WTC11 (cell line): ENCODE data around the gene USP2. TPM values are rescaled to one million over a fixed set of nuclear protein-coding genes. Genes with fewer than 3 reads are reported as not detected.

Experiments used
- ATAC-seq: fragments of 200-7000 bp; cut with Tn5 transposase; 2 replicates; pipeline ENCODE4 v1.10.0; 2021; ENCODE audit warnings: mild to moderate bottlenecking, moderate library complexity
- CTCF ChIA-PET: fragments of 300-600 bp; sonication (Branson Sonifier 250); formaldehyde crosslinking; loops from one replicate; lab custom pipeline; 2021; ENCODE audit warnings: antibody characterized with exemption; lab: Charles Lee
- POLR2A ChIA-PET: fragments of 350-600 bp; sonication (Branson Sonifier 250); formaldehyde crosslinking; loops from one replicate; lab custom pipeline; 2021; ENCODE audit warnings: antibody characterized with exemption; lab: Charles Lee
- DNase-seq: peaks from one replicate; pipeline ENCODE4 v3.0.0; 2021; ENCODE audit warnings: low spot score
- H3K27ac Mint-ChIP-seq: 2 replicates; pipeline ENCODE4 v1.8.0; 2021; ENCODE audit warnings: mixed read lengths
- H3K27me3 Mint-ChIP-seq: 2 replicates; pipeline ENCODE4 v1.8.0; 2021; ENCODE audit warnings: low read depth, mild to moderate bottlenecking, moderate library complexity, mixed read lengths
- H3K36me3 Mint-ChIP-seq: 2 replicates; pipeline ENCODE4 v1.8.0; 2021; ENCODE audit warnings: mixed read lengths
- H3K4me1 Mint-ChIP-seq: 2 replicates; pipeline ENCODE4 v1.8.0; 2022; ENCODE audit warnings: mixed read lengths
- H3K4me3 Mint-ChIP-seq: 2 replicates; pipeline ENCODE4 v1.8.0; 2021; ENCODE audit warnings: mild to moderate bottlenecking, moderate library complexity, mixed read lengths
- H3K9me3 Mint-ChIP-seq: 2 replicates; pipeline ENCODE4 v1.8.0; 2021; ENCODE audit warnings: mixed read lengths
- ETV6 ChIP-seq: sonication (generic); formaldehyde crosslinking; IDR thresholded peaks from 2 replicates; pipeline ENCODE4 v1.8.1; 2022; ENCODE audit warnings: mild to moderate bottlenecking, missing genetic modification reagents
- NFATC4 ChIP-seq: fragments of 250-450 bp; sonication (Bioruptor Pico); IDR thresholded peaks from 2 replicates; pipeline ENCODE4 v1.9.0; 2021; ENCODE audit warnings: mild to moderate bottlenecking
- NR3C1 ChIP-seq: sonication (generic); formaldehyde crosslinking; conservative IDR thresholded peaks from 2 replicates; pipeline ENCODE4 v1.8.1; 2023; ENCODE audit warnings: low read depth, mild to moderate bottlenecking, missing genetic modification reagents
- RORB ChIP-seq: fragments of 250-450 bp; sonication (Bioruptor Pico); IDR thresholded peaks from 2 replicates; pipeline ENCODE4 v1.9.0; 2021; ENCODE audit warnings: mild to moderate bottlenecking
- SMAD4 ChIP-seq: sonication (generic); formaldehyde crosslinking; IDR thresholded peaks from 2 replicates; pipeline ENCODE4 v1.8.0; 2022; ENCODE audit warnings: mild to moderate bottlenecking, missing genetic modification reagents
- total RNA-seq: library from RNA; stranded (reverse); gene quantifications from 3 replicates; pipeline ENCODE4 v1.2.3, GENCODE V29; 2021
- TF ChIP-seq, protein P1 (sequence below): sonication (generic); formaldehyde crosslinking; IDR thresholded peaks from 2 replicates; pipeline ENCODE4 v1.8.0; 2022; ENCODE audit warnings: missing genetic modification reagents
- TF ChIP-seq, protein P2 (sequence below): fragments of 250-450 bp; sonication (Bioruptor Pico); IDR thresholded peaks from 2 replicates; pipeline ENCODE4 v2.1.2; 2022; ENCODE audit warnings: mild to moderate bottlenecking, moderate library complexity
- TF ChIP-seq, protein P3 (sequence below): sonication (generic); formaldehyde crosslinking; IDR thresholded peaks from 2 replicates; pipeline ENCODE4 v1.8.1; 2022; ENCODE audit warnings: mild to moderate bottlenecking, missing genetic modification reagents, moderate library complexity, borderline replicate concordance
- TF ChIP-seq, protein P4 (sequence below): sonication (generic); formaldehyde crosslinking; IDR thresholded peaks from 2 replicates; pipeline ENCODE4 v1.8.0; 2023; ENCODE audit warnings: missing genetic modification reagents, mild to moderate bottlenecking, borderline replicate concordance
- TF ChIP-seq, protein P5 (sequence below): fragments of 250-450 bp; sonication (Bioruptor Pico); IDR thresholded peaks from 2 replicates; pipeline ENCODE4 v1.9.0; 2021; ENCODE audit warnings: mild to moderate bottlenecking
- TF ChIP-seq, protein P6 (sequence below): sonication (generic); formaldehyde crosslinking; IDR thresholded peaks from 2 replicates; pipeline ENCODE4 v1.8.1; 2023; ENCODE audit warnings: mild to moderate bottlenecking, missing genetic modification reagents
- TF ChIP-seq, protein P7 (sequence below): sonication (generic); formaldehyde crosslinking; conservative IDR thresholded peaks from 2 replicates; pipeline ENCODE4 v1.8.1; 2023; ENCODE audit warnings: mild to moderate bottlenecking, low read depth, missing genetic modification reagents, moderate library complexity

Gene USP2
- total RNA-seq, 1 experiment from 2014 or later: 8.0 TPM

DNA sequence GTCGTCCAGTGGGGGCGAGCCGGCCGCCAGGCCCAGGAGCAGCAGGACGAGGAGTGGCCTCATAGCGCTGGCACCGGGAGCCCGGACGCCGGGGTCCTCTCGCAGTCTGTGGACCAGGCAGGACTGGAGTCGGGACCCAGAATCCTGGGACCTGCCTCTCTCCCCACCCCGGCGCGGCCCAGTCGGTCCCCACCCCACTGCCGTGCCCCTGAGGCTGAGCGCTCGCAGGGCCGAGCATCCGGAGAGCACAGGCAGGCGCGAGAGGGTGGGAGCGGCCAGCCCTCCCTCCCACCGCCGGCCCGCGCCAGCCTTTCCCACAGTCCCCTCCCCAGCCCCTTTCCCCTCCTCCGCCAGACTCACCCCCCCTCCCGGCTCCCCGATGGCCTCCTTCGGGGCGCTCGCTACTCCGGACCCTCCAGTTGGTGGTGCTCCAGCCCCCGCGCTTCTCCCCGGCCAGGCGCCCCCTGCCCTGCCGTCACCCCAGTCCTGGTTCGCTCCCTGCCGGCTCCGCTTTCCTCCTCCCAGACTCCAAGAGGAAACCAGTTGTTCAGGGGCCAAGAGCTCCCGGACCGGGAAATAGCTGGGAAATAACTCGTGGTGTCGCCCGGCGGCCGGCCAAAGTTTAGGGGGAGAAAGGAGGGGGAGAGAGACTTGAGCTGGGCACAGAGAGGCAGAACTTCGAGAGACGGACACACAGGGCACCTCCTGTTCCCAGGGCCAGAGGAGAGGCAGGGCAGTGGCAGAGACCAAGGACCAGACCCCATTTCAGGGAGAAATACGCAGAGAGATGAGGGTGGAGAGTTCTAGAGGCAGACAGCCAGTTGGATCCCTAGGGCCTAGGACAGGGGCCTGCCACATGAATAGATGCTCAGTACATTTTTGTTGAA, 40.9 kb downstream of the USP2 start, which contains the start of gene C1QTNF5:
C1QTNF5 (minus strand) TSS at position 549 of the 887 bp plus-strand sequence; CDS start at position 63, 486 bp downstream.
- H3K27ac Mint-ChIP-seq: no peak within 1 kb of the TSS
- H3K4me3 Mint-ChIP-seq: peak within 1 kb of the TSS; percentile 58
- TF ChIP-seq, protein P1, sequence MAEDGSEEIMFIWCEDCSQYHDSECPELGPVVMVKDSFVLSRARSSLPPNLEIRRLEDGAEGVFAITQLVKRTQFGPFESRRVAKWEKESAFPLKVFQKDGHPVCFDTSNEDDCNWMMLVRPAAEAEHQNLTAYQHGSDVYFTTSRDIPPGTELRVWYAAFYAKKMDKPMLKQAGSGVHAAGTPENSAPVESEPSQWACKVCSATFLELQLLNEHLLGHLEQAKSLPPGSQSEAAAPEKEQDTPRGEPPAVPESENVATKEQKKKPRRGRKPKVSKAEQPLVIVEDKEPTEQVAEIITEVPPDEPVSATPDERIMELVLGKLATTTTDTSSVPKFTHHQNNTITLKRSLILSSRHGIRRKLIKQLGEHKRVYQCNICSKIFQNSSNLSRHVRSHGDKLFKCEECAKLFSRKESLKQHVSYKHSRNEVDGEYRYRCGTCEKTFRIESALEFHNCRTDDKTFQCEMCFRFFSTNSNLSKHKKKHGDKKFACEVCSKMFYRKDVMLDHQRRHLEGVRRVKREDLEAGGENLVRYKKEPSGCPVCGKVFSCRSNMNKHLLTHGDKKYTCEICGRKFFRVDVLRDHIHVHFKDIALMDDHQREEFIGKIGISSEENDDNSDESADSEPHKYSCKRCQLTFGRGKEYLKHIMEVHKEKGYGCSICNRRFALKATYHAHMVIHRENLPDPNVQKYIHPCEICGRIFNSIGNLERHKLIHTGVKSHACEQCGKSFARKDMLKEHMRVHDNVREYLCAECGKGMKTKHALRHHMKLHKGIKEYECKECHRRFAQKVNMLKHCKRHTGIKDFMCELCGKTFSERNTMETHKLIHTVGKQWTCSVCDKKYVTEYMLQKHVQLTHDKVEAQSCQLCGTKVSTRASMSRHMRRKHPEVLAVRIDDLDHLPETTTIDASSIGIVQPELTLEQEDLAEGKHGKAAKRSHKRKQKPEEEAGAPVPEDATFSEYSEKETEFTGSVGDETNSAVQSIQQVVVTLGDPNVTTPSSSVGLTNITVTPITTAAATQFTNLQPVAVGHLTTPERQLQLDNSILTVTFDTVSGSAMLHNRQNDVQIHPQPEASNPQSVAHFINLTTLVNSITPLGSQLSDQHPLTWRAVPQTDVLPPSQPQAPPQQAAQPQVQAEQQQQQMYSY (CRISPR knock-in tag): 0 out of 2 replicates have a peak, but pooled peaks have one; percentile 2
- TF ChIP-seq, protein P2, sequence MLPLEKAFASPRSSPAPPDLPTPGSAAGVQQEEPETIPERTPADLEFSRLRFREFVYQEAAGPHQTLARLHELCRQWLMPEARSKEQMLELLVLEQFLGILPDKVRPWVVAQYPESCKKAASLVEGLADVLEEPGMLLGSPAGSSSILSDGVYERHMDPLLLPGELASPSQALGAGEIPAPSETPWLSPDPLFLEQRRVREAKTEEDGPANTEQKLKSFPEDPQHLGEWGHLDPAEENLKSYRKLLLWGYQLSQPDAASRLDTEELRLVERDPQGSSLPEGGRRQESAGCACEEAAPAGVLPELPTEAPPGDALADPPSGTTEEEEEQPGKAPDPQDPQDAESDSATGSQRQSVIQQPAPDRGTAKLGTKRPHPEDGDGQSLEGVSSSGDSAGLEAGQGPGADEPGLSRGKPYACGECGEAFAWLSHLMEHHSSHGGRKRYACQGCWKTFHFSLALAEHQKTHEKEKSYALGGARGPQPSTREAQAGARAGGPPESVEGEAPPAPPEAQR (CRISPR knock-in tag): no peak
- no peak for TF ChIP-seq NFATC4 (CRISPR knock-in tag)
- TF ChIP-seq NR3C1: 0 out of 2 replicates have a peak, but pooled peaks have one; percentile 0
- H3K9me3 Mint-ChIP-seq: no peaks in the 10 kb centered on the region
- ChIA-PET CTCF (interaction anchor here (0.6 to 10.4 kb wide), 45 partner anchors 8 to 379 kb away, joined by 3 to 387 read pairs (median 5); partner anchors contain the start of genes CBL, DPAGT1, HINFP and MCAM), POLR2A (interaction anchor here (1.3 to 3.9 kb wide), 3 partner anchors 24 to 134 kb away, joined by 3 to 35 read pairs (median 3); partner anchors contain the start of gene MCAM)
- ATAC-seq (peak; percentile 2; the same call in 1 of the 2 replicates), DNase-seq (peak; percentile 53)
- peaks cover 50% of the 10 kb centered on the region for H3K4me1 Mint-ChIP-seq
- H3K36me3 Mint-ChIP-seq: peaks cover 7% of the 10 kb centered on the region
- peaks cover 59% of the 10 kb centered on the region for H3K27me3 Mint-ChIP-seq

DNA sequence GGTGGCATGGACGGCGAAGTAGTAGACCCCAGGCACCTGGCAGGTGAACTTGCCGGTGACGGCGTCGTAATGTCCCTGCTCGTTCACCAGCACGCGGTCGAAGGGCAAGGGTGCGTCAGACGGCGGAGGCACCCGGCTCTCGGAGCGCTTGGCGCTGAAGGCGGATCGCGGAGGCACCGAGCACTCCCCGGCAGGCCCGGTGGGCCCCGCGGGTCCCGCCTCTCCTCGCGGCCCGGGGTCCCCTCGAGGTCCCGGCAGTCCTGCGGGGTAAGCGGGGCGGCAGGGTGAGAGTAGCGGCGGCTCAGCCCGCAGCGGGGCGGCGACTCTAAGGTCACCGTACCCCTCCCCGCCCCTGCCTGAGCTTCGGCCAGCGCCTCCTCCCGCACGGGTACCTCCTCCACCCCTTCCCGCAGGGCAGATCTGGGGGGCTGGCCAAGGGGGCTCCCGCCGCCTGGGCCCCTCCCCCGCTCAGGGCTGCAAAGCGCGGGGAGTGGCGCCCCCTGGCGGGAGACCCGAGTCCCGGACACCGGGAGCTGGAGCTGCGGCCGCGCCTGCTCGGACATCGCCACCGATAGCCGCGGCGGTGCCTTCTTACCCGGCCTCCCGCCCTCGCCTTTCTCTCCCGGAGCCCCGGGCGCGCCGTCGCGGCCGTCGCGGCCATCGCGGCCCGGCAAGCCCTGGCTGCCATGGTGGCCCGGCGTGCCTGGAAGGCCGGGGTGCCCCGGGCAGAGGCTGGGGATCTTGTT, 41.7 kb downstream of the USP2 start:
- Mint-ChIP-seq H3K4me3 (peak overlapping the region; percentile 100), H3K9me3 (no peaks in the 10 kb centered on the region), H3K36me3 (peaks cover 7% of the 10 kb centered on the region), H3K27ac (no peak overlapping the region), H3K27me3 (peaks cover 53% of the 10 kb centered on the region), H3K4me1 (peaks cover 52% of the 10 kb centered on the region)
- DNase-seq: peak; percentile 85
- POLR2A ChIA-PET: interaction anchor here (1.3 to 3.9 kb wide), 2 partner anchors 23 to 135 kb away, joined by 3 to 35 read pairs; partner anchors contain the start of gene MCAM
- ATAC-seq: peak; percentile 12
- CTCF ChIA-PET: interaction anchor here (0.5 to 10.4 kb wide), 43 partner anchors 8 to 378 kb away, joined by 3 to 387 read pairs (median 5); partner anchors contain the start of genes CBL, DPAGT1, HINFP and MCAM
- TF ChIP-seq ETV6 (CRISPR knock-in tag): peak; percentile 53; the same call in 1 of the 2 replicates
- TF ChIP-seq RORB: no peak
- 0 out of 2 replicates have a peak, but pooled peaks have one; percentile 47 for TF ChIP-seq SMAD4
- TF ChIP-seq, protein P3, sequence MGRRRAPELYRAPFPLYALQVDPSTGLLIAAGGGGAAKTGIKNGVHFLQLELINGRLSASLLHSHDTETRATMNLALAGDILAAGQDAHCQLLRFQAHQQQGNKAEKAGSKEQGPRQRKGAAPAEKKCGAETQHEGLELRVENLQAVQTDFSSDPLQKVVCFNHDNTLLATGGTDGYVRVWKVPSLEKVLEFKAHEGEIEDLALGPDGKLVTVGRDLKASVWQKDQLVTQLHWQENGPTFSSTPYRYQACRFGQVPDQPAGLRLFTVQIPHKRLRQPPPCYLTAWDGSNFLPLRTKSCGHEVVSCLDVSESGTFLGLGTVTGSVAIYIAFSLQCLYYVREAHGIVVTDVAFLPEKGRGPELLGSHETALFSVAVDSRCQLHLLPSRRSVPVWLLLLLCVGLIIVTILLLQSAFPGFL: no peak
- TF ChIP-seq, protein P4, sequence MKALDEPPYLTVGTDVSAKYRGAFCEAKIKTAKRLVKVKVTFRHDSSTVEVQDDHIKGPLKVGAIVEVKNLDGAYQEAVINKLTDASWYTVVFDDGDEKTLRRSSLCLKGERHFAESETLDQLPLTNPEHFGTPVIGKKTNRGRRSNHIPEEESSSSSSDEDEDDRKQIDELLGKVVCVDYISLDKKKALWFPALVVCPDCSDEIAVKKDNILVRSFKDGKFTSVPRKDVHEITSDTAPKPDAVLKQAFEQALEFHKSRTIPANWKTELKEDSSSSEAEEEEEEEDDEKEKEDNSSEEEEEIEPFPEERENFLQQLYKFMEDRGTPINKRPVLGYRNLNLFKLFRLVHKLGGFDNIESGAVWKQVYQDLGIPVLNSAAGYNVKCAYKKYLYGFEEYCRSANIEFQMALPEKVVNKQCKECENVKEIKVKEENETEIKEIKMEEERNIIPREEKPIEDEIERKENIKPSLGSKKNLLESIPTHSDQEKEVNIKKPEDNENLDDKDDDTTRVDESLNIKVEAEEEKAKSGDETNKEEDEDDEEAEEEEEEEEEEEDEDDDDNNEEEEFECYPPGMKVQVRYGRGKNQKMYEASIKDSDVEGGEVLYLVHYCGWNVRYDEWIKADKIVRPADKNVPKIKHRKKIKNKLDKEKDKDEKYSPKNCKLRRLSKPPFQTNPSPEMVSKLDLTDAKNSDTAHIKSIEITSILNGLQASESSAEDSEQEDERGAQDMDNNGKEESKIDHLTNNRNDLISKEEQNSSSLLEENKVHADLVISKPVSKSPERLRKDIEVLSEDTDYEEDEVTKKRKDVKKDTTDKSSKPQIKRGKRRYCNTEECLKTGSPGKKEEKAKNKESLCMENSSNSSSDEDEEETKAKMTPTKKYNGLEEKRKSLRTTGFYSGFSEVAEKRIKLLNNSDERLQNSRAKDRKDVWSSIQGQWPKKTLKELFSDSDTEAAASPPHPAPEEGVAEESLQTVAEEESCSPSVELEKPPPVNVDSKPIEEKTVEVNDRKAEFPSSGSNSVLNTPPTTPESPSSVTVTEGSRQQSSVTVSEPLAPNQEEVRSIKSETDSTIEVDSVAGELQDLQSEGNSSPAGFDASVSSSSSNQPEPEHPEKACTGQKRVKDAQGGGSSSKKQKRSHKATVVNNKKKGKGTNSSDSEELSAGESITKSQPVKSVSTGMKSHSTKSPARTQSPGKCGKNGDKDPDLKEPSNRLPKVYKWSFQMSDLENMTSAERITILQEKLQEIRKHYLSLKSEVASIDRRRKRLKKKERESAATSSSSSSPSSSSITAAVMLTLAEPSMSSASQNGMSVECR (CRISPR knock-in tag): peak; percentile 19; the same call in 1 of the 2 replicates
- TF ChIP-seq, protein P5, sequence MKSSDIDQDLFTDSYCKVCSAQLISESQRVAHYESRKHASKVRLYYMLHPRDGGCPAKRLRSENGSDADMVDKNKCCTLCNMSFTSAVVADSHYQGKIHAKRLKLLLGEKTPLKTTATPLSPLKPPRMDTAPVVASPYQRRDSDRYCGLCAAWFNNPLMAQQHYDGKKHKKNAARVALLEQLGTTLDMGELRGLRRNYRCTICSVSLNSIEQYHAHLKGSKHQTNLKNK: no peak
- TF ChIP-seq, protein P6, sequence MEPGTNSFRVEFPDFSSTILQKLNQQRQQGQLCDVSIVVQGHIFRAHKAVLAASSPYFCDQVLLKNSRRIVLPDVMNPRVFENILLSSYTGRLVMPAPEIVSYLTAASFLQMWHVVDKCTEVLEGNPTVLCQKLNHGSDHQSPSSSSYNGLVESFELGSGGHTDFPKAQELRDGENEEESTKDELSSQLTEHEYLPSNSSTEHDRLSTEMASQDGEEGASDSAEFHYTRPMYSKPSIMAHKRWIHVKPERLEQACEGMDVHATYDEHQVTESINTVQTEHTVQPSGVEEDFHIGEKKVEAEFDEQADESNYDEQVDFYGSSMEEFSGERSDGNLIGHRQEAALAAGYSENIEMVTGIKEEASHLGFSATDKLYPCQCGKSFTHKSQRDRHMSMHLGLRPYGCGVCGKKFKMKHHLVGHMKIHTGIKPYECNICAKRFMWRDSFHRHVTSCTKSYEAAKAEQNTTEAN (CRISPR knock-in tag): no peak; the same call in 1 of the 2 replicates
- TF ChIP-seq, protein P7, sequence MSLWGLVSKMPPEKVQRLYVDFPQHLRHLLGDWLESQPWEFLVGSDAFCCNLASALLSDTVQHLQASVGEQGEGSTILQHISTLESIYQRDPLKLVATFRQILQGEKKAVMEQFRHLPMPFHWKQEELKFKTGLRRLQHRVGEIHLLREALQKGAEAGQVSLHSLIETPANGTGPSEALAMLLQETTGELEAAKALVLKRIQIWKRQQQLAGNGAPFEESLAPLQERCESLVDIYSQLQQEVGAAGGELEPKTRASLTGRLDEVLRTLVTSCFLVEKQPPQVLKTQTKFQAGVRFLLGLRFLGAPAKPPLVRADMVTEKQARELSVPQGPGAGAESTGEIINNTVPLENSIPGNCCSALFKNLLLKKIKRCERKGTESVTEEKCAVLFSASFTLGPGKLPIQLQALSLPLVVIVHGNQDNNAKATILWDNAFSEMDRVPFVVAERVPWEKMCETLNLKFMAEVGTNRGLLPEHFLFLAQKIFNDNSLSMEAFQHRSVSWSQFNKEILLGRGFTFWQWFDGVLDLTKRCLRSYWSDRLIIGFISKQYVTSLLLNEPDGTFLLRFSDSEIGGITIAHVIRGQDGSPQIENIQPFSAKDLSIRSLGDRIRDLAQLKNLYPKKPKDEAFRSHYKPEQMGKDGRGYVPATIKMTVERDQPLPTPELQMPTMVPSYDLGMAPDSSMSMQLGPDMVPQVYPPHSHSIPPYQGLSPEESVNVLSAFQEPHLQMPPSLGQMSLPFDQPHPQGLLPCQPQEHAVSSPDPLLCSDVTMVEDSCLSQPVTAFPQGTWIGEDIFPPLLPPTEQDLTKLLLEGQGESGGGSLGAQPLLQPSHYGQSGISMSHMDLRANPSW (CRISPR knock-in tag): no peak
